ENCODE data around the gene NXNL1.
A peak's percentile ranks its signal among the peaks of the same experiment; 100 is the strongest.

Gene NXNL1

DNA sequence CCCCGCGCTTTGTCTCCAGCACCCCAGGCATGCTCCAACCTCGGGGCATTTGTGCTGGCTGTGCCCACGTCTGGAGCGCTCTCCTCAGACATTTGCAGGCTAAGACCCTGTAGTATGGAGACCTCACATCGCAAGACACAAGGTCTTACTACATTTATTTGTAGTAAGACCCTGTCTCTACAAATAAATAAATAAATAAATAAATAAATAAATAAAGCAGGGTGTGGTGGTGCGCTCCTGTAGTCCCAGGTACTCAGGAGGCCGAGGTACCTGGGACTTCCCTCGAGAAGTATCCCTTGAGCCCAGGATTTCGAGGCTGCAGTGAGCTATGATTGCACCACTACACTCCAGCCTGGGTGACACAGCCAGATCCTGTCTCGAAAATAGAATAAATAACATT is 4.6 kb downstream of the NXNL1 start:
- DNase-seq (ENCODE audit: low read depth in 4 of 4, low spot score in 1 of 4): no peak

DNA sequence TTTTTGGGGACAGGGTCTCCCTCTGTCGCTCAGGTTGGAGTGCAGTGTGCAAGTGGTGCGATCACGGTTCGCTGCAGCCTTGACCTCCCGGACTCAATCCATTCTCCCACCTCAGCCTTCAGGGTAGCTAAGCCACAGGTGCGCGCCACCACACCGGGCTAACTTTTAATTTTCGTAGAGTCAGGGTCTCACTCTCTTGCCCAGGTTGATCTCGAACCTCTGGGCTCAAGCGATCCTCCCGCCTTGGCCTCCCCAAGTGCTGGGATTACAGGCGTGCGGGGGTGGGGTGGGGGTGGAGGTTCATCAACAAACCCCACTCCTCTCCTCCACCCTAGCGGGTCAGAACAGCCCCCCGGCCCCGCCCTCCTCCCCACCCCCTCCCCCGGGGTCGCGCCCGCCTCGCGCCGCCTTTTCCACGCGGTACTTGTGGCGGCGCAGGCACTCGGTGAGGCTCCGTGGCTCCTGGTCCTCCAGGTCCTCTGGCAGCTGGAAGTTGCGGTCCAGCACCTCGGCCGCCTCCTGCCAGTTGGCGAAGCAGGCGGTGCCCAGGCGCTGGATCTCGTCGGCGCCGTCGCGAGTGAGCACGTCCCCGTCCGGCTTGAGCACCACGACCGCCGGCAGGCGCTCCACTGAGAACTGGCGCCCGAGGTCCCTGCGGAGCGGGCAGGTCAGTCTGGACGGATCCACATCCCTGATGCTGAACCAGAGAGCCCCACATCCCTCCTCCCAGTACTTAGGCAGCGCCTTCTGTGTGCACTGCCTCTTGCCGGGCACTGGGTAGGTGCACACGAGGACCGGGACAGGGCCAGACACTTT is 5.2 kb downstream of the NXNL1 start:
- no peak for DNase-seq (ENCODE audit: low read depth in 4 of 4, low spot score in 1 of 4)

DNA sequence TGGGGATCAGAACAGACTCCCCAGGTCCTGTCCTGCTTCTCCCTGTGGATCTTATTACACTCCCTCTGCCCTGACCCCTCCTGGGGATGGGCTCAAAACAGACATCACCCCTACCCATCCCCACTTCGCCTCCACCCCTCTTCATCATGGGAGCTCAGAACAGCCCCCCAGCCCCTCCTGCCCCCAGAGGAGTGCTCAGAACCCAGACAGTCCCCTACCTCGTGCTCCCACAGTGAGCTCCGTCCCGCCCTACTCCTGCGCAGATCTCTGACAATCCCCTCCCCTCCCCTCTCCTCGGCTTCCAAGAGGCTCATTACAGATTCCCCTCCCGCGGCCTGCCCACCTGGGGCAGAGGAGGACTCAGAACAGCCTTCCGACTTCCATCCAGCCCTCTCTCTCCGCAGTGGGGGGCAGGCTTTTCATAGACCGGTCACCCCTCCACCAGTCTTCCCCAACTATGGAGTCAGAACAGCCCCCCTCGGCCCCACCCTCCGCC is 6.1 kb downstream of the NXNL1 start:
- DNase-seq (ENCODE audit: low read depth in 4 of 4, low spot score in 1 of 4): no peak

DNA sequence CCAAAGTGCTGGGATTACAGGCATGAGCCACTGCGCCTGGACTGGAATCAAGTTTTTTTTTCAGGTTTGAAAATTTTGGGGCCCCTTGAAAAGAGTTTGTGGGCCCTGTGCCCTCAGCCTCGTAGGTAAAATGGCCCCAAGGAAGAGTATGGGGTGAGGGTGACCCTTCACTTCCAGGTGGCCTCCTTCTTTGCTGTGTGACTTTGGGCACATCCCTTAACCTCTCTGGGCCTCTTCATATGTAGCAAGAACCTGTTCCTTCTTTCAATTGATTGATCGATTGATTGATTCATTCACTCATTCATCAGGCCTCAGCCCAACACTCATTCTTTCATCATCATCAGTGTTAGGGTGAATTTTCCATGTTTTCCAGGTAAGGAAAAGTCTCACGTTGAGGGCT is 8.9 kb downstream of the NXNL1 start:
- DNase-seq (ENCODE audit: low read depth in 4 of 4, low spot score in 1 of 4): no peak

DNA sequence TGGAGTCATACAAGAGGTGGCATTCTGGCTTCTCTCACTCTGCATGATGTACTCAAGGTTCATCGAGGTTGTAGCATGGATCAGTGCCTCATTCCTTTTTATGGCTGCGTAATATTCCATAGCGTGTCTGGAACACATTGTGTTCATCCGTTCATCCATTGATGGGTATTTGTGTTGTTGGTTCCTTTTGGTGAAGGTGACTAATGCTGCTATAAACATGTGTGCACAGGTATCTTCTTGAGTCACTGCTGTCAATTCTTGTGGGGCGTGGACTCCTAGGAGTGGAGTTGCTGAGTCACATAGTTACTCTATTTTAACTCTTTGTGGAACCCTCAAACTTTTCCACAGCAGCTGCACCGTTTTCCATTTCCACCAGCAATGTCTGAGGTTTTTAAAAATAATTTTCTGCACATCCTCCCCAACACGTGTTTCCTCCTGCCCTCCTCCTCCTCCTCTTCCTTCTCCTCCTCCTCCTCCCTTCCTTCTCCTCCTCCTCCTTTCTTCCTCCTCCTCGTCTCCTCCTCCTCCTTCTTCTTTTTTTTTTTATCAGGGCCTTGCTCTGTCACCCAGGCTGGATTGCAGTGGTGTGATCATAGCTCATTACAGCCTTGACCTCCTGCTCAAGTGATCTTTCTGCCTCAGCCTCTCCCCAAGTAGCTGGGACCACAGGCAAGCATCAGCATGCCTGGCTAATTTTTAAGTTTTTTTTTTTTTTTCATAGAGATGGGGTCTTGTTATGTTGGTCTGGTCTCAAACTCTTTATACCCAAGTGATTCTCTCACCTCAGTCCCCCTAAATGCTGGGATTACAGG is 10.3 kb downstream of the NXNL1 start:
- peak in 2 of 4 experiments; percentile 28 to 56 for DNase-seq (ENCODE audit: low read depth in 4 of 4, low spot score in 1 of 4)

DNA sequence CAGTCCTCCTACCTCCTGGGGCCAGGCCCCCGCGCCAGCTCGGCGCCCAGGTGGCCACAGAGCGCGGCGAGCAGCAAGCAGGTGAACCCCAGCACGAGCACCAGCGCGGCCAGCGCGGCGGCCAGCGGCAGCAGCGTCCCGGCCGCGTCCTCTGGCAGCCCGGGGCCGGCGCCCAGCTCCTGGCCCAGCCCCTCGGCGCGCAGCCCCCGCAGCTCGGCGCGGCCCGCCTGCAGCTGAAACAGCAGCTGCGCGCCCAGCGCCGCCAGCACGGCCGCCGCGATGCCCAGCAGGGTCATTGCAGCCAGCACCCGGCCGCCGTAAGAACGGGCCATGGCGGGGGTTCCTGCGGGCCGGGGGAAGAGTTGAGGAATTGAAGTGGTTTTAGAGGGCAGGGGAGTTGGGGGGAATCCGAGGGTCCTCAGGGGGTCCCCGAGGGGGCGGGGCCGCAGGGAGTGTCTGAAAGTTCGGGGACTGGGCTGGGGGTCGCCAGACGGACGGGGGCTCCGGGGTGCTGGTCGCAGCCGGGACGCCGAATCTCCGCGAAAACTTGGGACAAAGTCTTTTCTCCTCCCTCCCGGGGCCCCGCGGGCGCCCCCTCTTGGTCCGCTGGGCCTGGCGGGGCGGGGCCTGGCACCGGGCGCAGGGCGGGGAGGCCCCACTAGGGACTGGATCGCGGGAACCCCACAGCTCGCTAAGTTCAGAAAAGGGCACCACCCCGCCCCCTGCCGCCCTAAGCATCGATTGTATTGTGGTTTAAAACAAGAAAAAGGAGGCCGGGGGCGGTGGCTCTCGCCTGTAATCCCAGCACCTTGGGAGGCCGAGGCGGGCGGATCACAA is 12.4 kb downstream of the NXNL1 start, which contains the start of gene TMEM221:
Gene TMEM221 (minus strand): TSS at position 538 of the 837 bp plus-strand sequence. CDS start 206 bp downstream, at position 332.
- DNase-seq (ENCODE audit: low read depth in 4 of 4, low spot score in 1 of 4): peak in 2 of 4 experiments; percentile 16 to 50

DNA sequence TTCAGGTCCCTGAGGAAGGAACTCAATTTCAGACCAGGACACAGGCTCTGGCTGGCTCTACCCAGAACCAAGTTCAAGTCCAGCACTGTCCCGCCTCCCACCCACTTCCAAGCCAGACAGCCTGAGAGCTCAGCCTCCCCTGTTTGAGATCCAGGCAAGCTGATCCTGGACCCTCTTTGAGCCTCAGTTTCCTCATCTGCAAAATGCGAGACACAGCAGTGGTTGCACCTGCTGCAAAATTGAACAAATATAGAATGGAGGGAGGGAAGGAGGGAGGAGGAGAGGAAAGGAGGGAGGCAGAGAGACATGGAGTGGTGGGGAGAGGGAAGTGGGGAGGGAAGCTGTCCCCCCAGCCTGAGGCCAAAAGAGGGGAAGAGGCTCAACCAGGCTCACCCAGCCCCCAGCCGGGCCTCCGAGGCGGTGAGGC is 13.0 kb downstream of the NXNL1 start:
- no peak for DNase-seq (ENCODE audit: low read depth in 4 of 4, low spot score in 1 of 4)

DNA sequence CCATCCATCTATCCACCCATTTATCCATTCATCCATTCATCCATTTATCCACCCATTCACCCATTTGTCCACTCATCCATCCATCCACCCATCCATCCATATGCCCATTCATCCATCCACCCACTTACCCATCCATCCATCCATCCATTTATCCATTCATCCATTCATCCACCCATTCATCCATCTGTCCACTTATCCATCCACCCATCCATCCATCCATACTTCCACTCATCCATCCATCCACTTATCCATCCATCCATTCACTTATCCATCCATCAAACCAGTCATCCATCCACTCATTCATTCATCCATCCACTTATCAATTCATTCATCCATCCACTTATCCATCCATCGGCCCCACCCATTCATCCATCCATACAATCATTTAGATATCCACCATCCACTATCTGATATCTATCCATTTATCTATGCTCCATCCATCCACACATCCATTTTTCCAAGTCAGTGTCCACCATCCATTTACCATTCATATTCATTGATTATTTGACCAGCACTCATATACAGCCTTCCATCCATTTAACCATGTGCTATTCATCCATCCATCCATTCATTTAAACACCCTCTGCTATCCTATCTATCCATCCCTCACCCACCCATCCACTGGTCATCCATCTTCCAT is 15.1 kb downstream of the NXNL1 start:
- DNase-seq (ENCODE audit: low read depth in 4 of 4, low spot score in 1 of 4): no peak

DNA sequence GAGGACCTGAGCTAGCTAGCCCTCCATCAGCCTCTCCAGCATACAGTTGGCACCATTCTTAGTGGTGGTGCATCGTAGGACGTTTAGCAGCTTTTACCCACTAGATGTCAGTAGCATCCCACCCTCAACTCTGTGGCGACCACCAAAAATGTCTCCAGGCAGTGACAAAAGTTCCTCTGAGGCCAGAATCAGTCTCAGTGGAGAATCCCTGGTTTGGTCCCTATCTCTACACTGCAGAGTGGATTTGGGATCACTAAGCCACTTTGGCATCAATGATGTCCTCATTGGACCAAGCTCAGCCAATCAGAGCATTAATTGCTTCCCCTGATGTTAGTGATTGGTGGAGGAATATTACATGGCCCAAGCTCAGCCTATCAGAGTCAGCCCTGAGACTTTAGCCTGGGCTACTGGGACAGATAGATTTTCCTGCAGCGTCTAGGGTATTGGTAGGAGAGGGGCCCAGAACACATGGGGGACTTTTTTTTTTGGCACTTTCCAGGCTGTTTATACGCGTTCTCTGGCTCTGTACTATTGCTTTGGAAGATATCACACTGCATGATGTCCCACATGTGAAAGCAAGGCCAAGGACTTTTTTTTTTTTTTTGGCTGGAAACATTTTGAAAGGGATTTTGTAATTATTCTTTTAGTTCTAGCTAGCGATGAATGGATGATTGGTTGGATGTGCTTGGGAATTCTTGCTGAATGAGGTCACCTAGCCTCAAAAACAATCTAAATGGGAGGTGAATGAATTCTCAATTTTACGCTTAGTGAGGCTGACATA is 19.3 kb downstream of the NXNL1 start:
- DNase-seq (ENCODE audit: low read depth in 4 of 4, low spot score in 1 of 4): no peak

DNA sequence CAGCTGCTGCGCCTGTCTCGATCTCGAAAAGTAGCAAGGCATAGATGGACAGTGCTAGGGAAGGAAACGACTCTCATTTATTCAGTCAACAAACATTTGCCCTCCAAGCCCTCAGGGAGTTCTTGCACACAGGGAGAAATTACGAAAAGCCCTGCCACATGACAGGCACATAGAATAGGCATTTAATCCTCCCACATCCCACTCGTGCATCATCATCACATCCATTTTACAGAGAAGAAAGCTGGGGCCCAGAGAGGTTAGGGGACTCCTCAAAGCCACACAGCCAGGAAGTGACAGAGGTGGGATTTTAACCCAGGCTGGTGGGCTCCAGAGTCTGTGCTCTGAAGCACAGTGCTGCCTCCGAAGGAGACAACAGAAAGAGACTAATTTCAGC is 23.9 kb downstream of the NXNL1 start:
- DNase-seq (ENCODE audit: low read depth in 4 of 4, low spot score in 1 of 4): no peak

DNA sequence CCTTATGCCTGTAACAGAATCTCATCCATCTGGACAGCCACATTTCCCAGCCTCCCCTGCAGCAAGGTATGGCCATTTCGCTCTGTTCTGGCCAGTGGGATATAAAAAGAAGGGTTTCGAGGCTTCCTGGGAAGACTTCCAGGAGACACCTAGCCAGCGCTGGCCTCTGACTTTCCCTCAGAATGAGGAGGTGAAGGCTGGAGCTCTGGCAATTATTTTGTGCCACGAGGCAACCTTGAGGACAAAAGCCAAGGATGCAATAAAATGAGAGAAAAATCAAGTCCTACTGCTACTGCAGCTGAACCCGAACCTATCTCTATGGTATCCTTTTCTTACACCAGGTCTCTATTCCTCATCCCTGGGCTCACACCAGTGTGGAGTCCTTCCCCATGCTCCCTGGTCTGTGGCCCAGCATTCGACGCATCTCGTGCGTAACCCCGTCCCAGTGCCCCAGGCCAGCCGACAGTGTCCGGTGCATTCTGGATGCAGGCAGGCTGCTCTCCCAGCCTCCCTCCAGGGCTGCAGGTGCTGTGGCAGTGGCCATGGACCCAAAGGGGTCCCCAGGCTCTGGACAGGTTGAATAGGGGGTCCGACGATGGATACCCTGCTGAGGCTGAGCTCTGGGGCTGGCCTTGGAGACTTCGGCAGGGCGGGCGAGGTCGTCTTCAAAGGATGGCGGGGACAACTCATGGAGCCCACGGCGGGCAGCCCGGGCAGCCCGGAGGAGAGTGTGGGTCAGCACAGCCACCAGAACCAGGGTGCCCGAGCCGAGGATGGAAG is 24.4 kb downstream of the NXNL1 start:
- no peak for DNase-seq (ENCODE audit: low read depth in 4 of 4, low spot score in 1 of 4)

DNA sequence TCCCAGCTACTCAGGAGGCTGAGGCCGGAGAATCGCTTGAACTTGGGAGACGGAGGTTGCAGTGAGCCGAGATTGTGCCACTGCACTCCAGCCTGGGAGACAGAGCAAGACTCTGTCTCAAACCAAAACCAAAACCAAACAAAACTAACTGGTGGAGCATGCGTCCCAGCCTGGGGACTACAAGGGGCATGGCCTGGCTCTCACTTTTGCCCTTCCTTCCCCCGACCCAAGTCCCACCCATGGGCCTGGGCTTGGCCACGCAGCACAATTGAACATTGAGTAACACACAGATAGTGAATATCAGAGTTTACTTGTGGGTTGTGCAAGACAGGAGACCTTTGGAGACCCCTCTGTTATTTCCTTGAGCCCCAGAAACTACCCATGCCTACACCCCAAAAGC is 25.5 kb downstream of the NXNL1 start:
- DNase-seq (ENCODE audit: low read depth in 4 of 4, low spot score in 1 of 4): no peak

DNA sequence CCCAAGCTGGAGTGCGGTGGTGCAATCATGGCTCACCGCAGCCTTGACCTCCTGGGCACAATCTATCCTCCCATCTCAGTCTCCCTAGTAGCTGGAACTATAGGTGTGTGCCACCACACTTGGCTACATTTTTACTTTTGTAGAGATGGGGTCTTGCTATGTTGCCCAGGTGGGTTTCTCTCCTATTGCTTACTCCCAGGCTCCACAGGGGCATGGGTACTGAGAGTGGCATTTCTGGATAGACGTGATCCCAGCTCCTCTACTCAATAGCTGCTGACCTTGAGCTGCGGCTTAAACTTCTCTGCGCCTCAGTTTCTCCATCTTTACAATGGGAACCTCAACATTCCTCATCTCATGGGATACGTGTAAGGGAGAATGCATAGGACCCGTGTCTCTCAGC is 29.3 kb downstream of the NXNL1 start:
- DNase-seq (ENCODE audit: low read depth in 4 of 4, low spot score in 1 of 4): no peak

DNA sequence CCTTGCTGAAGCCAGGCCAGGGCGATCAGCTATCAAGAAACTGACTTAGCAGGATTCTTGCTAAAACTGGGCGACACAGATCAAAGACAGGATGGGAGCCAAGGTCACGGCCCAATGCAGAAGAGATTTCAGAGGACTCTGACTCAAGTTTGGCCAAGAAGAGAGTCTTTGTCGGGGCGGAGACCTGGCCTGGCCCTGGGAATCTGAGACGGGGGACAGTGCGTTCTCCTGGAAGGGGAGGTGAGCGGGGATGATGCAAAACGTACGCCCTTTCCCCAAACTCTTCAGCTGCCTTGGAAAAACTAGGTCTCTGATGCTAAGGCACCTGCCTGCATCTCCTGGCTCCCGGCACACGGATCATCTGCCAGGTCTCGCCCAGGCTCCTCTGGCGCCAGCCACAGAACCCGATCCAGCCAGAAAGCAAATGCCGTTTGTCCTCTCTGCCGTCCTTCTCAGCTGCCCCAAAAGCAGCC is 31.0 kb downstream of the NXNL1 start:
- DNase-seq (ENCODE audit: low read depth in 4 of 4, low spot score in 1 of 4): no peak

DNA sequence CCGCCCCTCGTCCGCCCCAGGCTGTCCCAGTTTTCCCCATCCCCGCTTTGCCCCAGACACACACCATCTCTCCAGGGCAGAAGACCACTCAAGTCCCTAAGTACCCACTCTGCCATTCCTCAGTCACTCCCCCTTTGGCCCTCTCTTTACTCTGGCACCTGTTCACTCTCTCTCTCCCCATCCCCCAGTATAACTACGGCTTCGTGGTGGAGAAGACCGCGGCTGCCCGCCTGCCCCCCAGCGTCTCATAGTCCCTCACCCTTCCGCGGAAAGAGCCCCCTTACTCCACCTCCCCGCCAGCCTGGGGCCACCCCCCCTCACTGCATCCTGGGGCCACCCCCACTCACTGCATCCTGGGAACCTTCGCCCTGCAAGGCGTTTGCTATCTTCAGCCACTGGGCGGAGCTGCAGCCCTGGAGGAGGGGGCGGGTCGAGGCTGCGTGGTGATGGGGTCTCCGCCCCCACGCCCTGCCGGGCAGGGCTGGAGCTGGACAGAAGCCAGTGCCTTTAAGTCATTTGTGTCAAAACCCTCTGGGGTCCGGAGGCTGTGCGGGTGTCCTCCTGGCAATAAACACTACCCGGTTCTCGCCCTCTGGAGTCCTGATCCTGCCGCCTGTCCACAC is 35.9 kb downstream of the NXNL1 start:
- no peak for DNase-seq (ENCODE audit: low read depth in 4 of 4, low spot score in 1 of 4)

DNA sequence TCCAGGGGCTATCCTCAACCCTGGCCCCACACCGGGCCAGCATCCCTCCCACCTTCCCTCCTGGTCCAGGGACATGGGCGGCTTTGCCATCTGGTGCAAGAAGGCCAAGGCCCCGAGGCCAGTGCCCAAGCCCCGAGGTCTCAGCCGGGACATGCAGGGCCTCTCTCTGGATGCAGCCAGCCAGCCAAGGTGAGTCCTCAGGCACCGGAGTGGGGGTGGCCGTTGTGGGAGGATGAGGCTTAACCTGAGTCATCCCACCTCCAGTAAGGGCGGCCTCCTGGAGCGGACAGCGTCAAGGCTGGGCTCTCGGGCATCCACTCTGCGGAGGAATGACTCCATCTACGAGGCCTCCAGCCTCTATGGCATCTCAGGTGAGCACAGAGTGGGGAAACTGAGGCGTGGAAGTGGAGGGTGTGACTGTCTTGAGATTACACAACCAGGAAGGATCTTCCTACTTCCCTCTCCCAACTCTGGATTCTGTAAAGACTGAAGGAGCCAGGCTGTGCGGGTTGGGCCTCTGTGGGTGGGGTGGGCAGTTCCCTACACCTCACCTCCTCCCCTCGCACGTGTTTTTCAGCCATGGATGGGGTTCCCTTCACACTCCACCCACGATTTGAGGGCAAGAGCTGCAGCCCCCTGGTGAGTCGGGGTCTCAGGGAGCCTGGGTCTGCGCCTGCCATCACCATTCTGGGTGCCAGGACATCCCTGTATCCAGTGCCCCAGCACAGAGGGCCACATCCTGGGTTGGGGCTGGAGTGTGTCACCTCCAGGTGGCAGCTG is 37.1 kb downstream of the NXNL1 start:
- no peak for DNase-seq (ENCODE audit: low read depth in 4 of 4, low spot score in 1 of 4)

DNA sequence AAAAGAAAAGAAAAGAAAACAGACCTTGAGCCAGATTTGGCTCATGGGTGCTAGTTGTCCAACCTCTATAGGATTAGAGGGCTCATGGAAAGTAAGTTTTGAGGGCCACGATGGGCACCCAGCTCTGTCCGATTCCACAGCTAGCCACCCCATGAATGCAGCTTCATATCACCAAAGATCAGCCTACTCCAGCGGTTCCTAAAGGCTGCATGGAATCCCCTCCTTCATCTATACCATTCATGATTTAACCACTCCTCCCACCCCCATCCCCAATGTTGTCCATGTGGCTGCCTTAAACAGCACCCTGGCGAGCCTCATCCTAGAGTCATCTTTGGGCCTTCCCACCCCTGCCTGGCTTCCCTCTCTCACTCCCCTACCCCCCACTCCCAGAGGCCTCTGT is 38.8 kb downstream of the NXNL1 start:
- no peak for DNase-seq (ENCODE audit: low read depth in 4 of 4, low spot score in 1 of 4)

DNA sequence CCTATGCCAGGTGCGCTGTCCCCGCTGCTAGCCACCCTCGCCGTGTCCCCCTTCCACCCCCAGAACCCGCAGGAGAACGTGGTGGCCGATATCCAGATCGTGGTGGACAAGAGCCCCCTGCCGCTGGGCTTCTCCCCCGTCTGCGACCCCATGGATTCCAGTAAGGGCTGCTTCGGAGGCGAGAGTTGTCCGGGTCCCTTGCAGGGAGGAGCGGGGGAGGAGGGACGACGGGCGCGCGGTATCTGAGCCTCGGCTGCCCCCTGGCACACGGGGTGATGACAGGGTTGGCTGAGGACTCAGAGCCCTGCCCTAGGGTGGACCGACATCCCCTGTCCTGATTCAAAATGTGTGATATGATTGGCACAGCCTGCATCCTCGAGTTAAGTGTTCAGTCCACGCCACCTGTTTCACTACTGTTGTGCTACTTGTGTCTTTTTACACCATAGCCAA is 40.2 kb downstream of the NXNL1 start:
- no peak for DNase-seq (ENCODE audit: low read depth in 4 of 4, low spot score in 1 of 4)

Data from stimulated activated CD4-positive, alpha-beta T cell treated with anti-CD3 and anti-CD28 coated beads, Interleukin-1b, Interleukin-23, amount 100 ng/mL, for 24 hours (primary cell).